ENCODE results near the gene MICAL1.

DNA sequence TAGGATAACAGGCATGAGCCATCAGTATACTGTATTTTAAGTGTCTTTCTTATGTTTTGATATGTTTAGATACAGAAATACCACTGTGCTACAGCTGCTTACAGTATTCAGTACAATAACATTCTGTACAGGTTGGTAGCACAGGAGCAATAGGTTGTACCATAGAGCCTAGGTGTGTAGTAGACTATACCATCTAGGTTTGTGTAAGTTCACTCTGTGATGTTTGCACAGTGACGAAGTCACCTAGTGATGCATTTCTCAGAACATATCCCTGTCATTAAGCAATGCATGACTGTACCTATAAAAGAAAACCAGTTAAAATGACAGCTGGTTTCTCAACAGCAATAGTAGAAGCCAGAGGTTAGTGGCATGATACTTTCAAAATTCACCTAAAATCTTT, 30.5 kb upstream of the MICAL1 start:
- TF ChIP-seq, protein P1, sequence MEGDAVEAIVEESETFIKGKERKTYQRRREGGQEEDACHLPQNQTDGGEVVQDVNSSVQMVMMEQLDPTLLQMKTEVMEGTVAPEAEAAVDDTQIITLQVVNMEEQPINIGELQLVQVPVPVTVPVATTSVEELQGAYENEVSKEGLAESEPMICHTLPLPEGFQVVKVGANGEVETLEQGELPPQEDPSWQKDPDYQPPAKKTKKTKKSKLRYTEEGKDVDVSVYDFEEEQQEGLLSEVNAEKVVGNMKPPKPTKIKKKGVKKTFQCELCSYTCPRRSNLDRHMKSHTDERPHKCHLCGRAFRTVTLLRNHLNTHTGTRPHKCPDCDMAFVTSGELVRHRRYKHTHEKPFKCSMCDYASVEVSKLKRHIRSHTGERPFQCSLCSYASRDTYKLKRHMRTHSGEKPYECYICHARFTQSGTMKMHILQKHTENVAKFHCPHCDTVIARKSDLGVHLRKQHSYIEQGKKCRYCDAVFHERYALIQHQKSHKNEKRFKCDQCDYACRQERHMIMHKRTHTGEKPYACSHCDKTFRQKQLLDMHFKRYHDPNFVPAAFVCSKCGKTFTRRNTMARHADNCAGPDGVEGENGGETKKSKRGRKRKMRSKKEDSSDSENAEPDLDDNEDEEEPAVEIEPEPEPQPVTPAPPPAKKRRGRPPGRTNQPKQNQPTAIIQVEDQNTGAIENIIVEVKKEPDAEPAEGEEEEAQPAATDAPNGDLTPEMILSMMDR (conservative IDR thresholded peaks at IDR 0.05) = no peak
- no peak for TF ChIP-seq EZH2 (IDR thresholded peaks at IDR 0.05; ENCODE audit: low read depth)

Measured in PC-9 (cell line).